WTC11 (cell line): ENCODE results near the gene ANKRA2. TPM values are rescaled to one million over a fixed set of nuclear protein-coding genes. Genes with fewer than 3 reads are reported as not detected.

Source experiments
- ATAC-seq: fragments of 200-7000 bp; cut with Tn5 transposase; 2 replicates; pipeline ENCODE4 v1.10.0; 2021; ENCODE audit warnings: mild to moderate bottlenecking, moderate library complexity
- CTCF ChIA-PET: fragments of 300-600 bp; sonication (Branson Sonifier 250); formaldehyde crosslinking; loops from one replicate; lab custom pipeline; 2021; ENCODE audit warnings: antibody characterized with exemption; lab: Charles Lee
- POLR2A ChIA-PET: fragments of 350-600 bp; sonication (Branson Sonifier 250); formaldehyde crosslinking; loops from one replicate; lab custom pipeline; 2021; ENCODE audit warnings: antibody characterized with exemption; lab: Charles Lee
- DNase-seq: peaks from one replicate; pipeline ENCODE4 v3.0.0; 2021; ENCODE audit warnings: low spot score
- H3K27ac Mint-ChIP-seq: 2 replicates; pipeline ENCODE4 v1.8.0; 2021; ENCODE audit warnings: mixed read lengths
- H3K27me3 Mint-ChIP-seq: 2 replicates; pipeline ENCODE4 v1.8.0; 2021; ENCODE audit warnings: low read depth, mild to moderate bottlenecking, moderate library complexity, mixed read lengths
- H3K36me3 Mint-ChIP-seq: 2 replicates; pipeline ENCODE4 v1.8.0; 2021; ENCODE audit warnings: mixed read lengths
- H3K4me1 Mint-ChIP-seq: 2 replicates; pipeline ENCODE4 v1.8.0; 2022; ENCODE audit warnings: mixed read lengths
- H3K4me3 Mint-ChIP-seq: 2 replicates; pipeline ENCODE4 v1.8.0; 2021; ENCODE audit warnings: mild to moderate bottlenecking, moderate library complexity, mixed read lengths
- H3K9me3 Mint-ChIP-seq: 2 replicates; pipeline ENCODE4 v1.8.0; 2021; ENCODE audit warnings: mixed read lengths
- ESRRA ChIP-seq: sonication (generic); formaldehyde crosslinking; IDR thresholded peaks from 2 replicates; pipeline ENCODE4 v1.8.1; 2022; ENCODE audit warnings: mild to moderate bottlenecking, missing genetic modification reagents, borderline replicate concordance
- ETV6 ChIP-seq: sonication (generic); formaldehyde crosslinking; IDR thresholded peaks from 2 replicates; pipeline ENCODE4 v1.8.1; 2022; ENCODE audit warnings: mild to moderate bottlenecking, missing genetic modification reagents
- IRF2 ChIP-seq: sonication (generic); formaldehyde crosslinking; IDR thresholded peaks from 2 replicates; pipeline ENCODE4 v1.8.0; 2022; ENCODE audit warnings: low read depth, missing genetic modification reagents, borderline replicate concordance
- JAZF1 ChIP-seq: fragments of 250-450 bp; sonication (Bioruptor Pico); IDR thresholded peaks from 2 replicates; pipeline ENCODE4 v1.9.0; 2021; ENCODE audit warnings: moderate library complexity, mild to moderate bottlenecking, inconsistent platforms
- MLX ChIP-seq: sonication (generic); formaldehyde crosslinking; IDR thresholded peaks from 2 replicates; pipeline ENCODE4 v1.8.1; 2023; ENCODE audit warnings: mild to moderate bottlenecking, missing genetic modification reagents, moderate library complexity
- MXD4 ChIP-seq: fragments of 250-450 bp; sonication (Bioruptor Pico); IDR thresholded peaks from 2 replicates; pipeline ENCODE4 v1.8.0; 2021; ENCODE audit warnings: mild to moderate bottlenecking, moderate library complexity, borderline replicate concordance
- NFYB ChIP-seq: sonication (generic); formaldehyde crosslinking; conservative IDR thresholded peaks from 2 replicates; pipeline ENCODE4 v1.8.0; 2022; ENCODE audit warnings: low read depth, missing genetic modification reagents
- PRRX2 ChIP-seq: fragments of 250-450 bp; sonication (Bioruptor Pico); IDR thresholded peaks from 2 replicates; pipeline ENCODE4 v1.8.0; 2021; ENCODE audit warnings: mild to moderate bottlenecking
- STAT6 ChIP-seq: sonication (generic); formaldehyde crosslinking; conservative IDR thresholded peaks from 2 replicates; pipeline ENCODE4 v1.8.1; 2023; ENCODE audit warnings: mild to moderate bottlenecking, low read depth, missing genetic modification reagents, moderate library complexity
- TEAD4 ChIP-seq: sonication (generic); formaldehyde crosslinking; IDR thresholded peaks from 2 replicates; pipeline ENCODE4 v1.8.0; 2022; ENCODE audit warnings: mild to moderate bottlenecking, missing genetic modification reagents
- ZNF138 ChIP-seq: sonication (generic); formaldehyde crosslinking; conservative IDR thresholded peaks from 2 replicates; pipeline ENCODE4 v1.8.1; 2022; ENCODE audit warnings: mild to moderate bottlenecking, moderate library complexity, missing genetic modification reagents
- ZNF219 ChIP-seq: sonication (generic); formaldehyde crosslinking; IDR thresholded peaks from 2 replicates; pipeline ENCODE4 v1.8.0; 2023; ENCODE audit warnings: missing genetic modification reagents, mild to moderate bottlenecking, borderline replicate concordance
- ZNF232 ChIP-seq: sonication (generic); formaldehyde crosslinking; IDR thresholded peaks from 2 replicates; pipeline ENCODE4 v1.8.0; 2022; ENCODE audit warnings: mild to moderate bottlenecking, missing genetic modification reagents
- ZNF423 ChIP-seq: fragments of 250-450 bp; sonication (Bioruptor Pico); IDR thresholded peaks from 2 replicates; pipeline ENCODE4 v2.1.2; 2022; ENCODE audit warnings: mild to moderate bottlenecking, moderate library complexity
- ZNF671 ChIP-seq: fragments of 250-450 bp; sonication (Bioruptor Pico); IDR thresholded peaks from 2 replicates; pipeline ENCODE4 v1.8.0; 2021; ENCODE audit warnings: mild to moderate bottlenecking
- total RNA-seq: library from RNA; stranded (reverse); gene quantifications from 3 replicates; pipeline ENCODE4 v1.2.3, GENCODE V29; 2021
- TF ChIP-seq, protein P1 (sequence below): sonication (generic); formaldehyde crosslinking; IDR thresholded peaks from 2 replicates; pipeline ENCODE4 v1.8.1; 2022; ENCODE audit warnings: low read depth, missing genetic modification reagents, borderline replicate concordance
- TF ChIP-seq, protein P2 (sequence below): sonication (generic); formaldehyde crosslinking; IDR thresholded peaks from 2 replicates; pipeline ENCODE4 v1.8.1; 2022; ENCODE audit warnings: low read depth, mild to moderate bottlenecking, moderate library complexity, missing genetic modification reagents, borderline replicate concordance
- TF ChIP-seq, protein P3 (sequence below): sonication (generic); formaldehyde crosslinking; IDR thresholded peaks from 2 replicates; pipeline ENCODE4 v1.8.1; 2023; ENCODE audit warnings: mild to moderate bottlenecking, missing genetic modification reagents

The ANKRA2 gene
- total RNA-seq, 1 experiment from 2014 or later, result 17.7 TPM

GRCh38 chr5:73564675-73565074 is 764 bp downstream of the ANKRA2 start:
- Mint-ChIP-seq H3K4me3 (peak overlapping the region; percentile 88), H3K4me1 (peaks cover 14% of the 10 kb centered on the region), H3K9me3 (no peaks in the 10 kb centered on the region), H3K27ac (peak overlapping the region; percentile 99; the same call in 1 of the 2 replicates), H3K27me3 (no peaks in the 10 kb centered on the region), H3K36me3 (peaks cover 13% of the 10 kb centered on the region)
- TF ChIP-seq ZNF671 (no peak), ZNF219 (CRISPR knock-in tag) (no peak), IRF2 (CRISPR knock-in tag) (no peak), ZNF423 (CRISPR knock-in tag) (no peak), ETV6 (no peak), ESRRA (CRISPR knock-in tag) (no peak), JAZF1 (no peak), MLX (CRISPR knock-in tag) (no peak), MXD4 (CRISPR knock-in tag) (no peak)
- TF ChIP-seq, protein P1, sequence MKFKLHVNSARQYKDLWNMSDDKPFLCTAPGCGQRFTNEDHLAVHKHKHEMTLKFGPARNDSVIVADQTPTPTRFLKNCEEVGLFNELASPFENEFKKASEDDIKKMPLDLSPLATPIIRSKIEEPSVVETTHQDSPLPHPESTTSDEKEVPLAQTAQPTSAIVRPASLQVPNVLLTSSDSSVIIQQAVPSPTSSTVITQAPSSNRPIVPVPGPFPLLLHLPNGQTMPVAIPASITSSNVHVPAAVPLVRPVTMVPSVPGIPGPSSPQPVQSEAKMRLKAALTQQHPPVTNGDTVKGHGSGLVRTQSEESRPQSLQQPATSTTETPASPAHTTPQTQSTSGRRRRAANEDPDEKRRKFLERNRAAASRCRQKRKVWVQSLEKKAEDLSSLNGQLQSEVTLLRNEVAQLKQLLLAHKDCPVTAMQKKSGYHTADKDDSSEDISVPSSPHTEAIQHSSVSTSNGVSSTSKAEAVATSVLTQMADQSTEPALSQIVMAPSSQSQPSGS, result no peak
- TF ChIP-seq, protein P2, sequence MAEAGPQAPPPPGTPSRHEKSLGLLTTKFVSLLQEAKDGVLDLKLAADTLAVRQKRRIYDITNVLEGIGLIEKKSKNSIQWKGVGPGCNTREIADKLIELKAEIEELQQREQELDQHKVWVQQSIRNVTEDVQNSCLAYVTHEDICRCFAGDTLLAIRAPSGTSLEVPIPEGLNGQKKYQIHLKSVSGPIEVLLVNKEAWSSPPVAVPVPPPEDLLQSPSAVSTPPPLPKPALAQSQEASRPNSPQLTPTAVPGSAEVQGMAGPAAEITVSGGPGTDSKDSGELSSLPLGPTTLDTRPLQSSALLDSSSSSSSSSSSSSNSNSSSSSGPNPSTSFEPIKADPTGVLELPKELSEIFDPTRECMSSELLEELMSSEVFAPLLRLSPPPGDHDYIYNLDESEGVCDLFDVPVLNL (CRISPR knock-in tag), result no peak
- ChIA-PET CTCF (interaction anchor here (0.8 to 1.5 kb wide), 4 partner anchors 10 to 77 kb away, joined by 3 to 7 read pairs (median 4); no protein-coding TSS in a partner anchor), POLR2A (interaction anchor here (0.5 kb wide), 1 partner anchor 319 kb away, joined by 3 read pairs; no protein-coding TSS in a partner anchor)
- no peak for DNase-seq
- no peak for ATAC-seq

GRCh38 chr5:73564018-73564417 is 1.4 kb downstream of the ANKRA2 start:
- Mint-ChIP-seq H3K36me3 (peaks cover 9% of the 10 kb centered on the region), H3K4me1 (peaks cover 14% of the 10 kb centered on the region), H3K9me3 (no peaks in the 10 kb centered on the region), H3K27ac (no peak overlapping the region), H3K27me3 (no peaks in the 10 kb centered on the region), H3K4me3 (peak overlapping the region; percentile 88)
- TF ChIP-seq, protein P3, sequence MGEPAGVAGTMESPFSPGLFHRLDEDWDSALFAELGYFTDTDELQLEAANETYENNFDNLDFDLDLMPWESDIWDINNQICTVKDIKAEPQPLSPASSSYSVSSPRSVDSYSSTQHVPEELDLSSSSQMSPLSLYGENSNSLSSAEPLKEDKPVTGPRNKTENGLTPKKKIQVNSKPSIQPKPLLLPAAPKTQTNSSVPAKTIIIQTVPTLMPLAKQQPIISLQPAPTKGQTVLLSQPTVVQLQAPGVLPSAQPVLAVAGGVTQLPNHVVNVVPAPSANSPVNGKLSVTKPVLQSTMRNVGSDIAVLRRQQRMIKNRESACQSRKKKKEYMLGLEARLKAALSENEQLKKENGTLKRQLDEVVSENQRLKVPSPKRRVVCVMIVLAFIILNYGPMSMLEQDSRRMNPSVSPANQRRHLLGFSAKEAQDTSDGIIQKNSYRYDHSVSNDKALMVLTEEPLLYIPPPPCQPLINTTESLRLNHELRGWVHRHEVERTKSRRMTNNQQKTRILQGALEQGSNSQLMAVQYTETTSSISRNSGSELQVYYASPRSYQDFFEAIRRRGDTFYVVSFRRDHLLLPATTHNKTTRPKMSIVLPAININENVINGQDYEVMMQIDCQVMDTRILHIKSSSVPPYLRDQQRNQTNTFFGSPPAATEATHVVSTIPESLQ (CRISPR knock-in tag), result no peak
- no peak for TF ChIP-seq STAT6
- no peak for TF ChIP-seq TEAD4 (CRISPR knock-in tag)
- TF ChIP-seq, protein P1, result no peak
- no peak for TF ChIP-seq NFYB
- TF ChIP-seq PRRX2 (CRISPR knock-in tag), result no peak
- TF ChIP-seq ZNF232 (CRISPR knock-in tag), result no peak
- no peak for TF ChIP-seq ZNF138
- ChIA-PET POLR2A (no interaction called here), CTCF (no interaction called here)
- no peak for DNase-seq
- ATAC-seq, result no peak
